Stimulated activated effector memory CD8-positive, alpha-beta T cell treated with anti-CD3 and anti-CD28 coated beads, Interleukin-12 subunit alpha, Interleukin-12 subunit beta, amount 100 ng/mL, for 72 hours (primary cell): ENCODE results near the gene RPH3AL.
"Not testable (repeated sequence)": the region's sequence is repeated elsewhere in the genome, so short reads cannot be mapped to it uniquely, and the experiment has no call there.

Source experiments
- ATAC-seq: fragments of 150-1000 bp; cut with Tn5 transposase; 2 replicates; pipeline ENCODE4 v1.10.0; 2021
- DNase-seq, 2 donors: peaks; one replicate each; pipeline ENCODE4 v3.0.0; 2021 to 2022; ENCODE audit warnings: low spot score in 2 of 2
- H3K27ac Mint-ChIP-seq: one replicate; pipeline ENCODE4 v1.8.0; 2022; ENCODE audit warnings: mild to moderate bottlenecking, mixed read lengths
- H3K36me3 Mint-ChIP-seq: one replicate; pipeline ENCODE4 v1.8.0; 2022; ENCODE audit warnings: mild to moderate bottlenecking, mixed read lengths
- H3K4me1 Mint-ChIP-seq: one replicate; pipeline ENCODE4 v1.8.0; 2022; ENCODE audit warnings: mixed read lengths
- H3K4me3 Mint-ChIP-seq: one replicate; pipeline ENCODE4 v1.8.0; 2022; ENCODE audit warnings: mild to moderate bottlenecking, mixed read lengths
- H3K9me3 Mint-ChIP-seq: one replicate; pipeline ENCODE4 v1.8.0; 2022; ENCODE audit warnings: mixed read lengths

Gene RPH3AL

DNA sequence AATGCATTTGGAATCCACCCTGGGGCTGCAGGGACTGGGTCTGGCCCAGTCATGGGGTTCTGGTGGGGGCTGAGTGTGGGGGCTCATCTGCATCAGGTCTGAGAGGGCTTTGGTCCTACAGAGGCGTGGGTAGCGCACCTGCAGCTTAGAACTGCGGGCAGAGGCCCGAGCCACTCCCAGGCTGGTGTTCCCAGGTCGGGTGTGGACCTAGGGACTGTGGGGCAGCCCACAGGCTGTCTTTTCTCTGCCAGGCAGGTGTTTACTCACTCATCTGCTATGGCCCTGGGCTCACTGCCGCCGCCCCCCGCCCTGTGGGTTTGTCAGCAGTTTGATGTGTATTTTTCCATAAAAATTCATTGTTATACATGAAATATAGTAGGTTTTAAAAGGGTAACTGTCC is 144.2 kb downstream of the RPH3AL start:
- no peaks in the 10 kb centered on the region for H3K4me1 Mint-ChIP-seq
- ATAC-seq: no peak
- H3K4me3 Mint-ChIP-seq: no peak overlapping the region
- no peaks in the 10 kb centered on the region for H3K36me3 Mint-ChIP-seq
- H3K9me3 Mint-ChIP-seq: peaks cover 3% of the 10 kb centered on the region
- H3K27ac Mint-ChIP-seq: no peak overlapping the region
- DNase-seq: no peak

DNA sequence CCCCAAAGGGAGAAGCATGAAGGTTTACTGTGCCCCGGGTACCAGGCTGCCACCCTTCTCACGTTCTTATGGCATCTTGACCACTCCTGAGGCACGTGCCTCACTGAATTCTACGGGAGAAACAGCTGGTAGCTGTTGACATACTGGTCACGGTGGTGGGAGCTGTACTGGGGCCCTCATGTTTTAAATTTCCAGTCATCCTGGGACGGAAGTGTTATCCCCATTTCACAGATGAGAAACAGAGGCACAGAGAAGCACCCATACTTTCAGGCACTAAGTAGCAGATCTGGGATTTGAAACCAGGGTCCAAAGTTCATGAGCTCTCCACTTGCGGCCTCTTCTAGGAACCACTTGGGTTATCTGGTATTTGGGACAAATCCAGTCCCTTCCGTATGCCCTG is 144.8 kb downstream of the RPH3AL start:
- ATAC-seq: no peak
- no peak for DNase-seq
- no peak overlapping the region for H3K27ac Mint-ChIP-seq
- no peak overlapping the region for H3K4me3 Mint-ChIP-seq
- H3K9me3 Mint-ChIP-seq: peaks cover 3% of the 10 kb centered on the region
- no peaks in the 10 kb centered on the region for H3K36me3 Mint-ChIP-seq
- no peaks in the 10 kb centered on the region for H3K4me1 Mint-ChIP-seq

DNA sequence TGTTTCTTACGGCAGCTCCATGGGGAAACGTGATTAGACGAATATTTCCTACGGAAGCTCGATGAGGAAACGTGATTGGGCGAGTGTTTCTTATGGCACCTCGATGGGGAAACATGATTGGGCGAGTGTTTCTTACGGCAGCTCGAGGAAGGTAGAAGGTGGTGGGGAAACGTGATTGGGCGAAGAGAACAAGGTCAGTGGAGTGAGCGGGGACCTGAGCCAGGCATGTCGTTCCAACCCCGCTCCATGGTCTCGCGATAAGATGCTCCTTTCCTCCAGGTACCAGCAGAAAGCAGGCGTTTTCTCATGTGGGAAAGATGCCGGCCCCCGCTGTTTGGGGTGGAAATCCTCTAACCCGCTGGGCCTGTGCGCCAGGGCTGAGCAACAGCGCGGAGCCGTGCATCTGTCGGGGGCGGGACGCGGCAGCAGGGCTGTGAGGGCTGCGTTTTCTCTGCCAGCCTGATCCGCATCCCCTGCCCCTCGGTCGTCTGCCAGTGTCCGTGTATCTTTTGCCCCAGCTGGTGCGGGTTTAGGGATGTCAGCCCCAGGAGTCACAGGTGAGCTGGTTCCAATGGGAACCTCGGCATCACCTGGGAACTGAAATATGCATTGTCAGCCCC is 145.6 kb downstream of the RPH3AL start:
- Mint-ChIP-seq H3K9me3 (peaks cover 3% of the 10 kb centered on the region), H3K4me1 (no peaks in the 10 kb centered on the region), H3K27ac (no peak overlapping the region), H3K4me3 (no peak overlapping the region), H3K36me3 (no peaks in the 10 kb centered on the region)
- DNase-seq (no peak), ATAC-seq (no peak)

DNA sequence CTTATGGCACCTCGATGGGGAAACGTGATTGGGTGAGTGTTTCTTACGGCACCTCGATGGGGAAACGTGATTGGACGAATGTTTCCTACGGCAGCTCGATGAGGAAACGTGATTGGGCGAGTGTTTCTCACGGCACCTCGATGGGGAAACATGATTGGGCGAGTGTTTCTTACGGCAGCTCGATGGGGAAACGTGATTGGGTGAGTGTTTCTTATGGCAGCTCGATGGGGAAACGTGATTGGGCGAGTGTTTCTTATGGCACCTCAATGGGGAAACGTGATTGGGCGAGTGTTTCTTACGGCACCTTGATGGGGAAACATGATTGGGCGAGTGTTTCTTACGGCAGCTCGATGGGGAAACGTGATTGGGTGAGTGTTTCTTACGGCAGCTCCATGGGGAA is 146.1 kb downstream of the RPH3AL start:
- not testable (repeated sequence) for H3K4me3 Mint-ChIP-seq, DNase-seq, H3K4me1 Mint-ChIP-seq, H3K36me3 Mint-ChIP-seq, H3K27ac Mint-ChIP-seq, H3K9me3 Mint-ChIP-seq, ATAC-seq

DNA sequence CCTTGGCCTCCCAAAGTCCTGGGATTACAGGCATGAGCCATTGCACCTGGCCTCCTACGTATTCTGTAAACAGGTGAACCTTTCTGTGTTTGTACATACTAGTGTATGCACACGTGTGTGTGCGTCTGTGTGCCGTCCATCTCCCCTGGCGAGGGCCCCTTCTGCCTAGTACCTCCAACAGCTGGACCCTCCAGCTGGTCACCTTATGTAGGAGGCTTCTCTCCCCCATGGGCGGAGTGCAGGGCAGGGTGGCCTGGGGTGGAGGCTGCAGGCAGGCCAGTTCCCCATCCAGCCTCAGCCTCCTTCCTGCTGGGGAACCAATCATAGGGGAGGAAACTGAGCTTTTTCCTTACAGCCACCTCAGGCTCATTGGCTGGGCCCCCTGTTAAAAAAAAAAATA is 146.8 kb downstream of the RPH3AL start:
- Mint-ChIP-seq H3K4me3 (no peak overlapping the region), H3K36me3 (no peaks in the 10 kb centered on the region), H3K9me3 (peaks cover 3% of the 10 kb centered on the region), H3K4me1 (no peaks in the 10 kb centered on the region), H3K27ac (no peak overlapping the region)
- no peak for ATAC-seq
- DNase-seq: no peak

DNA sequence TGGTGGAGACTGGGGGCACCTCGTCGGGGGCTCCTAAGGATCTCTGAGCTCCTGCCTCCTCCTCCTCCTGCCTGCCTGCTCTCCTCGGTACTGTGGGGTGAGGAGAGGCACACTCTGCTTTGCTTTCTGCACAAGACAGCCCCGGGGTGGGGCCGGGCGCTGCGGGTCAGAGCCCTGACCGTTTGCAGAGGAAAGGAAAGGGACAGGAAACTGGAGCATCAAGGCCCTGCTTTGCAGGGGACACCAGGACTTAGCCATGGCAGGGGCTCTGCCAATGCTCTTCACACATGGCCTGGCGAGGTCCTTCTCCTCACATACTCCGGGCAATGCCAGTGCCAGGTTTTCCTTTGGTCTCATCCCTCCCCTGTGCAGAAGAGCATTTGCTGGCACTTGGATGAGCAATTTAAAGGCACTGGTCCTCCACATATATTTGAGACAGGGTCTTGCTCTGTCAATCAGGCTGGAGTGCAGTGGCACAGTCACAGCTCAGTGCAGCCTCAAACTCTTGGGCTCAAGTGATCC is 147.4 kb downstream of the RPH3AL start:
- no peaks in the 10 kb centered on the region for H3K4me1 Mint-ChIP-seq
- DNase-seq (no peak), ATAC-seq (no peak)
- no peak overlapping the region for H3K27ac Mint-ChIP-seq
- H3K36me3 Mint-ChIP-seq: no peaks in the 10 kb centered on the region
- peaks cover 3% of the 10 kb centered on the region for H3K9me3 Mint-ChIP-seq
- no peak overlapping the region for H3K4me3 Mint-ChIP-seq

DNA sequence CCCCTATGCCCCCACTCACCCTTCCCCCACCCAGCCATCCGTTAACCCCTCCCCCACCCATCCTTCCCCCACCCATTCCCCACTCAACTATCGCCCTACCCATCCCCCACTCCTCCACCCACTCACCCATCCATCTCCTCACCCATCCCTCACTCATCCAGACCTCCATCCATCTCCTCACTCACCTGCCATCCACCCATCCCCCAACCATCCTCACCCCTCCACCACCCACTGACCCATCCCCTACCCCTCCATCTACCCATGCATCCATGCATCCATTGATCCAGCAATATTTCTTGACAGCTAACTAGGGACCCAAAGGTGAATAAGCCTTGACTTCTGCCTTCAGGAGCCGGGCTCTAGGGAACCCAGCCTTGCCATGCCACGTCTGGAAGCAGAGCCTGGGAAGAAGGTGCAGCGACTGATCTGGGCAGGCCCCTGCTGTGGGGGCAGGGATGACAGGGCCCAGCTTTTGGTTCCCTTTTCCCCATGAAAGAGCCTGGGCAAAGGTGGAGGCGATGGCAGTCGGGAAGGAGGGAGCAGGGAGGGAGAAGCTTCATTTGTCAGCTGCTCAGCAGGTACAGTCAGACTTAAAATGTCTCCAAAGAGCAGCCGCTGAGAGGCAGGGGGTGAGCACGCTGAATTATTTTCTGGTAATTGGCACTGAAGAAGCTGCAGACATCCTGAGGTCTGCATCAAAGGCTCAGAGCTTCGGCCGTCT is 148.0 kb downstream of the RPH3AL start:
- ATAC-seq (no peak), DNase-seq (no peak)
- peaks cover 3% of the 10 kb centered on the region for H3K9me3 Mint-ChIP-seq
- no peak overlapping the region for H3K4me3 Mint-ChIP-seq
- no peak overlapping the region for H3K27ac Mint-ChIP-seq
- H3K36me3 Mint-ChIP-seq: no peaks in the 10 kb centered on the region
- H3K4me1 Mint-ChIP-seq: no peaks in the 10 kb centered on the region

DNA sequence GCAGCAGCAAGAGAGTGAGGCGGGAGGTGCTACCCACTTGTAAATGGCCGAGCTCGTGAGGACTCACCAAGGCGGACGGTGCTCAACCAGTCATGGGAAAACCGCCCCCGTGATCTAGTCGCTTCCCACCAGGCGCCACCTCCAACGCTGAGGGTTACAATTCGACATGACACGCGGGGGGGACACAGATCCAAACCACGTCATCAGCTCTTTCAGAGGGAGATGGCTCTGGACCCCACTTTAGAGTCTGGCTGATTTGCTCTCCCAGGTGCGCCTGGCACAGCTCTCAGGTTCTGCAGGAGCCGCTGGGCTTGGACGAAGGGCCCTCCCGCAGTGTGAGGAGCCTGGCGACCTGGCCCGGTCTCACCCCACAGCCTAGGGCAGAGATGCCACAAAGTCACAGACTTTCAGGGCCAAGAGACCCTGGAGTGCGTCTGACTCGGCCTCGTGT is 150.1 kb downstream of the RPH3AL start:
- no peak overlapping the region for H3K27ac Mint-ChIP-seq
- ATAC-seq (no peak), DNase-seq (no peak)
- H3K36me3 Mint-ChIP-seq: no peaks in the 10 kb centered on the region
- H3K4me1 Mint-ChIP-seq: no peaks in the 10 kb centered on the region
- H3K9me3 Mint-ChIP-seq: no peaks in the 10 kb centered on the region
- H3K4me3 Mint-ChIP-seq: no peak overlapping the region

DNA sequence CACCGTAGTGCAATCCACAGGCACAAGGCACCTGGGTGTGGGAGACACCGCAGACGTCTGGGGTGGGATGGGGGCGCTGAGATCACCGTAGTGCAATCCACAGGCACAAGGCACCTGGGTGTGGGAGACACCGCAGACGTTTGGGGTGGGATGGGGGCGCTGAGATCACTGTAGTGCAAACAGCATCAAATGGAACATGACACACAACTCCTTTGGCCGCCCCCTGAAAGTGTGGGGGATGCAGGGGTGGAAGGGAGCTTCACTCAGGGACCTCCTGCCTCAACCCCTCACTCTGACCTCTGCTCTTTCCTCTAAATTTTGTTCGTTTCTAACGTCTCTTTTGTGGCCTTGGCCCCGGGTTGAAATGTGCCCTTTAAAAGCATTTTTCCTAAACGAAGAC is 150.9 kb downstream of the RPH3AL start:
- not testable (repeated sequence) for H3K36me3 Mint-ChIP-seq, H3K27ac Mint-ChIP-seq, ATAC-seq, DNase-seq, H3K4me3 Mint-ChIP-seq, H3K9me3 Mint-ChIP-seq, H3K4me1 Mint-ChIP-seq

DNA sequence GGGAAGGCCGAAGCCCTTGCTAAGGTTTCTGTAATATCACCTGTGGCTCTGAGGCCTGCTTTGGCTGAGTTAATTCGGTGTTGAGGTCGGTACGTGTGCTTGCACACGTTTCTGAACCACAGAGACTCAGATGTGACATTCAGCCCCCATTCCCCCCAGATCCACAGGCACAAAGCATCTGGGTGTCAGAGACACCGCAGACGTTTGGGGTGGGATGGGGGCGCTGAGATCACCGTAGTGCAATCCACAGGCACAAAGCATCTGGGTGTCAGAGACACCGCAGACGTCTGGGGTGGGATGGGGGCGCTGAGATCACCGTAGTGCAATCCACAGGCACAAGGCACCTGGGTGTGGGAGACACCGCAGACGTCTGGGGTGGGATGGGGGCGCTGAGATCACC is 151.3 kb downstream of the RPH3AL start:
- H3K27ac Mint-ChIP-seq, H3K4me3 Mint-ChIP-seq: not testable (repeated sequence)

DNA sequence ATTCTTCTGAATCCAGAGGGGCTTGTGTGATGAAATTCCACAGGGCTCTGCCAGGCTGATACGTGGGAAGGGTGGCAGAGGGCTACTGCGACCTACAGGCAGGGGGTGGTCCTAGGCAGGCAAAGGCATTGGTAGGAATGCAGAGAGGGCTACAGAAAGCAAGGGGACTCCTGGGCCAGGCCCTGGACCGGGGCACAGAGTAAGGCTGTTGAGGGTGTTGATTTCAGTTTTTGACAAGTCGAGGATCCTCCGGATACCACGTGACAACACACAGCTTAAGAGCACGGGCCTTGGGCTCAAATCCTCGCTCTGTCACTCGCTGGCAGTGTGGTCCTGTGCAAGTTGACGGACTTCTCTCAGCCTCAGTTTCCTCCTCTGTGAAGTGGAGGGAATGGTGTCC is 152.0 kb downstream of the RPH3AL start:
- H3K36me3 Mint-ChIP-seq: no peaks in the 10 kb centered on the region
- H3K4me1 Mint-ChIP-seq: no peaks in the 10 kb centered on the region
- DNase-seq (no peak), ATAC-seq (no peak)
- H3K9me3 Mint-ChIP-seq: no peaks in the 10 kb centered on the region
- no peak overlapping the region for H3K27ac Mint-ChIP-seq
- H3K4me3 Mint-ChIP-seq: no peak overlapping the region

More for the DNA sequence above, 151.3 kb downstream of the RPH3AL start:
- not testable (repeated sequence) for H3K36me3 Mint-ChIP-seq, ATAC-seq, H3K9me3 Mint-ChIP-seq, DNase-seq, H3K4me1 Mint-ChIP-seq

DNA sequence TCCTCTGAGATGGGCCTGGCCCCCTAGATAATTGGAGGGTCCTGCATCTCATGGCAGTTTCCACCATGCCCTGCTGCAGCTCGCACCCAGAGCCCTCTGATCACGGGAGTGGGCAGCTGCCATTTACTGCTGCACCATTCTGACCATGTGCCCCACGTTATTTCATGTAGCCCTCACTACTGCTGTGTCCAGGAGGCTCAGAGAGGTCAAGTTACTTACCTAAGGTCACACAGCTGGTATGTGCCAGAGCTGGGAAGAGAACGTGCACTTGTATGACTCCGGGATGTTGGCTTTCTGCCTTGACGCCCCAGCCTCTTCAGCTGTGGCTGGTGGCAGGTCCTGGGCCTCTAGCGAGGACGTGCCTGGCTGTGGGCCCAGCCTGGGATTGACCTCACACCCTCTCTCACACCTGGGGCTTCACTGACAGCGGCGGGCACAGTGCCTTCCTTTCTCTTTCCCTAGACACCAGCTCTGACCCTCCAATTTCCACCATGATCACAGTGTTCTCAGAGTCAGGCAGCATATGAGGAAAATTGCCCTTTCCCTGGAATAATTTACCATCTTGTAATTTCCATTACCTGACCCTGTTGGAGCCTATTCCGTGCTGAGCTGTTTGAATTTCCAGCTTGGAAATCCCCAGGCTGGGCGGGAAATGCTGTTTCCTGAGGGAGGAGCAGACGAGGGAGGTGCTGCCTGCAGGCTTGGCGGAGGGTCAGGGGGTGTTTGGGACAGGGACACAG is 152.6 kb downstream of the RPH3AL start:
- DNase-seq: no peak
- Mint-ChIP-seq H3K36me3 (no peaks in the 10 kb centered on the region), H3K4me1 (no peaks in the 10 kb centered on the region), H3K27ac (no peak overlapping the region), H3K4me3 (no peak overlapping the region), H3K9me3 (no peaks in the 10 kb centered on the region)
- no peak for ATAC-seq

DNA sequence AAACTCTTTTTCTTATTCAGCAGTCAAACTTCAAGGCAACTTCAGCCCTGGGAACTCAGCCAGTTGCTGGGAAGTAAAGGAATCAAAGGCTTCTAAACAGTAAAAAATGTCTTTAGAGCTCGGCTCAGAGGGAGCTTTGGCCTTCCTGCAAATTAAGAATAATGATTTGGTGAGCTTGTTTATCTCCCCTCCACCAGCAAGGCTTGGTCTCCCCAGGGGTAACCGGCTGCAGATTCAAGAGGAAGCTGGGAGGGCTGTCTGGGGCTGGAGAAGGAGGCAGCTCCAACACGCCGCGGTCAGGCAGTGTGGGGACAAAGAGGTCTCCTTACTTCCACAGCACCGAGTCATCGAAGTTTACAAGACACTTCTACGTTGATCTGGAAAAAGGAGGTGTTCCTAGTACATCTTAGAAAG is 153.4 kb downstream of the RPH3AL start:
- no peaks in the 10 kb centered on the region for H3K36me3 Mint-ChIP-seq
- H3K9me3 Mint-ChIP-seq: no peaks in the 10 kb centered on the region
- no peaks in the 10 kb centered on the region for H3K4me1 Mint-ChIP-seq
- no peak for ATAC-seq
- H3K4me3 Mint-ChIP-seq: no peak overlapping the region
- no peak overlapping the region for H3K27ac Mint-ChIP-seq
- DNase-seq: no peak

DNA sequence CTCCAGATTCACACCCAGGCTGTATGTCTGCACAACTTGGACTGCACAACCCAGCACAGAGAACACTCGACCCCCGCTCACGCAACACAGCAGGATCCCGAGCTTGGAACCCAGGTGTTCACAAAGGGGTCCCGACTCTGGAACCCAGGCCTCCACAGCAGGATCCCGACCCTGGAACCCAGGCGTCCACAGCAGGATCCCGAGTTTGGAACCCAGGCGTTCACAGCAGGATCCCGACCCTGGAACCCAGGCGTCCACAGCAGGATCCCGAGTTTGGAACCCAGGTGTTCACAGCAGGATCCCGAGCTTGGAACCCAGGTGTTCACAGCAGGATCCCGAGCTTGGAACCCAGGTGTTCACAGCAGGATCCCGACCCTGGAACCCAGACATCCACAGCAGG is 154.4 kb downstream of the RPH3AL start:
- DNase-seq, H3K9me3 Mint-ChIP-seq, H3K27ac Mint-ChIP-seq, H3K4me1 Mint-ChIP-seq, H3K4me3 Mint-ChIP-seq, H3K36me3 Mint-ChIP-seq, ATAC-seq: not testable (repeated sequence)

DNA sequence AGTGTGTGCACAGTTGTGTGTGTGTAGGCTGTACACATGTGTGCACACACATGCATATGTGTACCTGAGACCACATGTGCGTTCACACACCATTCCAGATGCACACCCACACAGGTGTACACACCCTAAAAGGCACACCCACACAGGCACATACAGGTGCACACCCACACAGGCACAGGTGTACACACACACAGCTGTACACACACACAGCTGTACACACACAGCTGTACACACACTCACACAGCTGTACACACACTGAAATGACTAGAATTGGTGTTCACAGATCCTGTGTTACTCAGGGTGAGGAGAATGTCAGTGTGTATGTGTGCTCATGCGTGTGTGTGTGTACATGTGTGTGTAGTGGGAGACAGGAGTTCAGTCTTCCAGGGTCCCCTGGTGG is 155.3 kb downstream of the RPH3AL start:
- Mint-ChIP-seq H3K4me3 (no peak overlapping the region), H3K9me3 (no peaks in the 10 kb centered on the region), H3K4me1 (no peaks in the 10 kb centered on the region), H3K27ac (no peak overlapping the region), H3K36me3 (no peaks in the 10 kb centered on the region)
- DNase-seq: no peak
- no peak for ATAC-seq
